ENCODE results near the gene MTHFD2L.

- TF ChIP-seq, protein P1, sequence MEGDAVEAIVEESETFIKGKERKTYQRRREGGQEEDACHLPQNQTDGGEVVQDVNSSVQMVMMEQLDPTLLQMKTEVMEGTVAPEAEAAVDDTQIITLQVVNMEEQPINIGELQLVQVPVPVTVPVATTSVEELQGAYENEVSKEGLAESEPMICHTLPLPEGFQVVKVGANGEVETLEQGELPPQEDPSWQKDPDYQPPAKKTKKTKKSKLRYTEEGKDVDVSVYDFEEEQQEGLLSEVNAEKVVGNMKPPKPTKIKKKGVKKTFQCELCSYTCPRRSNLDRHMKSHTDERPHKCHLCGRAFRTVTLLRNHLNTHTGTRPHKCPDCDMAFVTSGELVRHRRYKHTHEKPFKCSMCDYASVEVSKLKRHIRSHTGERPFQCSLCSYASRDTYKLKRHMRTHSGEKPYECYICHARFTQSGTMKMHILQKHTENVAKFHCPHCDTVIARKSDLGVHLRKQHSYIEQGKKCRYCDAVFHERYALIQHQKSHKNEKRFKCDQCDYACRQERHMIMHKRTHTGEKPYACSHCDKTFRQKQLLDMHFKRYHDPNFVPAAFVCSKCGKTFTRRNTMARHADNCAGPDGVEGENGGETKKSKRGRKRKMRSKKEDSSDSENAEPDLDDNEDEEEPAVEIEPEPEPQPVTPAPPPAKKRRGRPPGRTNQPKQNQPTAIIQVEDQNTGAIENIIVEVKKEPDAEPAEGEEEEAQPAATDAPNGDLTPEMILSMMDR (IDR thresholded peaks at IDR 0.05): no peak
- TF ChIP-seq POLR2A (IDR thresholded peaks at IDR 0.05) (no peak), EP300 (IDR thresholded peaks at IDR 0.05) (no peak)
Measured at GRCh38 chr4:74157154-74157553, 764 bp upstream of the MTHFD2L start.
